ENCODE results near the gene OBP2A. TPM values are rescaled to one million over a fixed set of nuclear protein-coding genes. Genes with fewer than 3 reads are reported as not detected.

Gene OBP2A
- total RNA-seq, 1 donor = not detected

GRCh38 chr9:135506327-135507103, 39.4 kb upstream of the OBP2A start:
- H3K4me3 ChIP-seq (ENCODE audit: low read depth, low read length) = no peak overlapping the region
- TF ChIP-seq CTCF (IDR thresholded peaks at IDR 0.05; ENCODE audit: insufficient read depth, low read depth, low read length) = no peak
- DNase-seq (ENCODE audit: low read depth) = peak; percentile 21

- no peak for TF ChIP-seq CTCF (IDR thresholded peaks at IDR 0.05; ENCODE audit: insufficient read depth, low read depth, low read length)
- no peak for DNase-seq (ENCODE audit: low read depth)
- no peak overlapping the region for H3K4me3 ChIP-seq (ENCODE audit: low read depth, low read length)
These were observed 38.6 kb upstream of the OBP2A start for GRCh38 chr9:135507104-135508035.

DNA sequence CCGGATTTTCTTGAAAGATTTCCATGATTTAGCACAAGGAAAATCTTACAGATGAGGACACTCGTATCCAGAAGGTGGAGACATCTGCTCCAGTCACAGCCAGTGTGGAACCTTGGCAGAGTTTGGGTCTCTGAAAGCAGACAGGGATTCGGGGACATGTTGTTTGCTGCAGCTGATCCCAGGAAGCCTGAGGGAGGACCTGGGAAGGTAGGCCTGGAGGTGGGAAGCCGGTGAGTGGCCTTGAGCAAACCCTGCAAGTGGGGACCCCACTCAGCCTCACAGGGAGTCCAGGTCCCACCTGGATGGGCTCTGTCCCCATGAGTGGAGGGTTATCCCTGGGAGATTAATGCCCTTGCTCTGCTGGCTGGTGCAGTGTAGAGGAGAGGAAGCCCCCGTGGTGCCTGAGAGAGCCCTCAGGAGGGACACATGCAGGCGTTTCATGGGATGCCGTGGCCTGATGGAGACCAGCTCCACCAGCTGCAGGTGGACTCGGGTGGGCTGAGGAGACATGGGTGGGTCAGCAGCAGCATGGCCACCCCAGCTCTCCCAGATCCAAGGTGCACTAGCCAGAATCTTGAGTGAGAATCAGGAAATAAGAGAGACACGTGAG, 37.6 kb upstream of the OBP2A start:
- no peak overlapping the region for H3K4me3 ChIP-seq (ENCODE audit: low read depth, low read length)
- DNase-seq (ENCODE audit: low read depth) = no peak
- TF ChIP-seq CTCF (IDR thresholded peaks at IDR 0.05; ENCODE audit: insufficient read depth, low read depth, low read length) = no peak

DNA sequence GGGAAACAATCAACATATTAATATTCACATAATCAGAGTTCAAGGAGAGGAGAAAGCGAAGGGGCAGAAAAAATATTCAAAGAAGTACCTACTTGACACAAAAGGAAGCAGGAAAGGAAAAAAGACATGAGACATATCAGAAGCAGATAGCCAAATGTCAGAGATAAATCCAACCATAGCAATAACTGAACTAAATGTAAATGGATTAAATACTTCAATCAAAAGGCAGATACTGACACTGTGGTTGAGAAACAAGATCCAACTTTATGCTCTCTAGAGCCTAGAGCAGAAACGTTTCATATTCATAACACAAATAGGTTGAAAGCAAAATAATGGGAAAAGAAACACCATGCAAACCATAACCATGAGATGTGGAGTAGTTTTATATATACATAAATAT, 36.5 kb upstream of the OBP2A start:
- no peak overlapping the region for H3K4me3 ChIP-seq (ENCODE audit: low read depth, low read length)
- TF ChIP-seq CTCF (IDR thresholded peaks at IDR 0.05; ENCODE audit: insufficient read depth, low read depth, low read length) = no peak

GRCh38 chr9:135512241-135512603, 33.7 kb upstream of the OBP2A start:
- TF ChIP-seq CTCF (IDR thresholded peaks at IDR 0.05; ENCODE audit: insufficient read depth, low read depth, low read length) = no peak

More for the DNA sequence above, 36.5 kb upstream of the OBP2A start:
- no peak for DNase-seq (ENCODE audit: low read depth)

DNA sequence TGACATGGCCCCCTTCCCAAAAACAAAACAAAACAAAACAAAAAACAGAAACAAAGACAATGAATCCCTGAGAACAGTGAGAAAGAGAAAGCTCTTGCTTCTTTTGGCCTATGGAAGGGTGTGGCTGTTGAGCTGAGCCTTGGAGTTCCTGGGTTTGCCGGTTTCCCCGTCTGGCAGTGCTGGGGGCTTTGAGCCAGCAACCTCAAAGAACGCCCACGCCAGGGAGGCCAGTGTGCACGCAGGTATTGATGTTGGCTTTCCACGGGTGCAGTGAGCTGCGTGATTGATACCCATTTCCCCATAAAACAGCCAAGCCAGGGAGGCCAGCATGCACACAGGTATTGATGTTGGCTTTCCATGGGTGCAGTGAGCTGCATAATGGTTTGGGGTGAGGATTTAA, 33.0 kb upstream of the OBP2A start:
- no peak for DNase-seq (ENCODE audit: low read depth)
- H3K4me3 ChIP-seq (ENCODE audit: low read depth, low read length) = no peak overlapping the region

More at GRCh38 chr9:135512241-135512603, 33.7 kb upstream of the OBP2A start:
- H3K4me3 ChIP-seq (ENCODE audit: low read depth, low read length) = no peak overlapping the region
- no peak for DNase-seq (ENCODE audit: low read depth)

More for the DNA sequence above, 33.0 kb upstream of the OBP2A start:
- no peak for TF ChIP-seq CTCF (IDR thresholded peaks at IDR 0.05; ENCODE audit: insufficient read depth, low read depth, low read length)
